H9 (cell line): ENCODE results near the gene SCNN1B. TPM values are rescaled to one million over a fixed set of nuclear protein-coding genes. Genes with fewer than 3 reads are reported as not detected.

Experiments used
- DNase-seq: peaks from one replicate; pipeline ENCODE4 v3.0.0-alpha.2; 2017
- H2AFZ ChIP-seq: one replicate; pipeline ENCODE4 v1.6.1; 2013; ENCODE audit warnings: mild to moderate bottlenecking, low read length, control low read depth, moderate library complexity
- H2AK5ac ChIP-seq: 2 replicates; pipeline ENCODE4 v1.6.1; 2013; ENCODE audit warnings: low read length, control low read depth, mixed read lengths; ENCODE audit not compliant: insufficient read length
- H2BK120ac ChIP-seq: one replicate; pipeline ENCODE4 v1.6.1; 2013; ENCODE audit warnings: low read depth, mild to moderate bottlenecking, low read length, control low read depth, inconsistent platforms; ENCODE audit not compliant: poor library complexity, severe bottlenecking
- H2BK12ac ChIP-seq: 2 replicates; pipeline ENCODE4 v1.6.1; 2013; ENCODE audit warnings: low read length, control low read depth, mixed read lengths, low read depth; ENCODE audit not compliant: insufficient read length
- H2BK15ac ChIP-seq: 2 replicates; pipeline ENCODE4 v1.6.1; 2013; ENCODE audit warnings: low read depth, low read length, control low read depth
- H2BK20ac ChIP-seq: one replicate; pipeline ENCODE4 v1.6.1; 2013; ENCODE audit warnings: low read depth, mild to moderate bottlenecking, low read length, control low read depth, inconsistent platforms; ENCODE audit not compliant: poor library complexity, severe bottlenecking
- H2BK5ac ChIP-seq: 2 replicates; pipeline ENCODE4 v1.6.1; 2013; ENCODE audit warnings: low read length, control low read depth, mixed read lengths; ENCODE audit not compliant: insufficient read length
- H3K14ac ChIP-seq: 2 replicates; pipeline ENCODE4 v1.6.1; 2013; ENCODE audit warnings: low read length, control low read depth; ENCODE audit not compliant: insufficient read depth
- H3K18ac ChIP-seq: 2 replicates; pipeline ENCODE4 v1.6.1; 2013; ENCODE audit warnings: low read depth, mild to moderate bottlenecking, mixed read lengths, low read length, control low read depth; ENCODE audit not compliant: insufficient read length
- H3K23ac ChIP-seq: 2 replicates; pipeline ENCODE4 v1.6.1; 2013; ENCODE audit warnings: low read length, control low read depth, mixed read lengths, low read depth; ENCODE audit not compliant: insufficient read length
- H3K23me2 ChIP-seq: 2 replicates; pipeline ENCODE4 v1.6.1; 2013; ENCODE audit warnings: low read depth, mild to moderate bottlenecking, mixed read lengths, low read length, control low read depth; ENCODE audit not compliant: insufficient read length, poor library complexity, severe bottlenecking
- H3K27ac ChIP-seq: 2 replicates; pipeline ENCODE4 v1.5.1; 2013; ENCODE audit warnings: low read length, control low read depth, mixed read lengths, low read depth; ENCODE audit not compliant: insufficient read length
- H3K27me3 ChIP-seq: 2 replicates; pipeline ENCODE4 v1.6.1; 2013; ENCODE audit warnings: low read length, control low read depth, inconsistent platforms; ENCODE audit not compliant: insufficient read depth
- H3K4ac ChIP-seq: 2 replicates; pipeline ENCODE4 v1.6.1; 2013; ENCODE audit warnings: low read depth, mild to moderate bottlenecking, control low read depth, inconsistent platforms, low read length, moderate library complexity
- H3K4me1 ChIP-seq: 2 replicates; pipeline ENCODE4 v1.6.1; 2013; ENCODE audit warnings: low read length, control low read depth, inconsistent platforms; ENCODE audit not compliant: insufficient read depth
- H3K4me2 ChIP-seq: 2 replicates; pipeline ENCODE4 v1.6.1; 2013; ENCODE audit warnings: low read length, control low read depth, mixed read lengths; ENCODE audit not compliant: insufficient read length, insufficient read depth
- H3K56ac ChIP-seq: 2 replicates; pipeline ENCODE4 v1.6.1; 2013; ENCODE audit warnings: low read depth, mild to moderate bottlenecking, mixed read lengths, low read length, control low read depth; ENCODE audit not compliant: insufficient read length
- H3K79me1 ChIP-seq: 2 replicates; pipeline ENCODE4 v1.6.1; 2013; ENCODE audit warnings: low read depth, mild to moderate bottlenecking, moderate library complexity, low read length, control low read depth, inconsistent platforms; ENCODE audit not compliant: insufficient read depth, poor library complexity, severe bottlenecking
- H3K79me2 ChIP-seq: 2 replicates; pipeline ENCODE4 v1.6.1; 2013; ENCODE audit warnings: low read length, control low read depth, inconsistent platforms; ENCODE audit not compliant: insufficient read depth
- H3K9ac ChIP-seq: 2 replicates; pipeline ENCODE4 v1.6.1; 2013; ENCODE audit warnings: low read length, control low read depth, mixed read lengths; ENCODE audit not compliant: insufficient read length; ENCODE audit errors: extremely low read depth
- H3K9me3 ChIP-seq: one replicate; pipeline ENCODE4 v1.6.1; 2013; ENCODE audit warnings: low read depth, low read length, inconsistent platforms; ENCODE audit not compliant: control insufficient read depth
- H3T11ph ChIP-seq: one replicate; pipeline ENCODE4 v1.6.1; 2013; ENCODE audit warnings: mild to moderate bottlenecking, low read length, control low read depth, inconsistent platforms
- H4K20me1 ChIP-seq: one replicate; pipeline ENCODE4 v1.6.1; 2013; ENCODE audit not compliant: control insufficient read depth, insufficient read length, insufficient read depth
- H4K5ac ChIP-seq: 2 replicates; pipeline ENCODE4 v1.6.1; 2013; ENCODE audit warnings: low read depth, mild to moderate bottlenecking, mixed read lengths, low read length, control low read depth; ENCODE audit not compliant: insufficient read length
- H4K8ac ChIP-seq: replicated peaks from 2 replicates; pipeline ENCODE4 v1.6.1; 2013; ENCODE audit warnings: low read length, control low read depth, mixed read lengths, low read depth; ENCODE audit not compliant: insufficient read length
- H4K91ac ChIP-seq: 2 replicates; pipeline ENCODE4 v1.6.1; 2013; ENCODE audit warnings: low read depth, mild to moderate bottlenecking, moderate library complexity, mixed read lengths, low read length, control low read depth; ENCODE audit not compliant: insufficient read length
- H3K27ac Mint-ChIP-seq, 3 experiments: 2 replicates in 2 of 3; 3 replicates in 1 of 3; pipeline ENCODE4 v1.8.0; 2020 to 2021; ENCODE audit warnings: mixed read lengths in 3 of 3, mild to moderate bottlenecking in 1 of 3, moderate library complexity in 1 of 3
- H3K27me3 Mint-ChIP-seq: 2 replicates; pipeline ENCODE4 v1.8.0; 2021; ENCODE audit warnings: low read depth, mild to moderate bottlenecking, moderate library complexity, mixed read lengths
- H3K36me3 Mint-ChIP-seq, 3 experiments: 2 replicates in 2 of 3; 3 replicates in 1 of 3; pipeline ENCODE4 v1.8.0; 2020 to 2021; ENCODE audit warnings: low read depth in 3 of 3, mixed read lengths in 3 of 3; ENCODE audit not compliant: insufficient read depth in 1 of 3
- H3K4me1 Mint-ChIP-seq, 2 experiments: 2 replicates each; pipeline ENCODE4 v1.8.0; 2020; ENCODE audit warnings: mixed read lengths in 2 of 2
- H3K4me3 Mint-ChIP-seq, 2 experiments: 2 replicates in 1 of 2; 3 replicates in 1 of 2; pipeline ENCODE4 v1.8.0; 2020 to 2021; ENCODE audit warnings: mild to moderate bottlenecking in 2 of 2, mixed read lengths in 2 of 2, moderate library complexity in 1 of 2
- H3K9me3 Mint-ChIP-seq, 2 experiments: 2 replicates in 1 of 2; 3 replicates in 1 of 2; pipeline ENCODE4 v1.8.0; 2020; ENCODE audit warnings: mild to moderate bottlenecking in 2 of 2, mixed read lengths in 2 of 2, moderate library complexity in 1 of 2
- WGBS: extraction: QIAGEN DNeasy Blood & Tissue Kit; methylation state at CpG from one replicate; pipeline ENCODE4 v1.1.7; 2013; ENCODE audit warnings: missing lambda C conversion rate, low lambda C conversion rate, mixed read lengths; ENCODE audit not compliant: insufficient read length; ENCODE audit errors: extremely low coverage; 5-methylcytosine and 5-hydroxymethylcytosine counted together
- total RNA-seq: library from RNA; stranded (reverse); gene quantifications from 2 replicates; pipeline ENCODE4 v1.2.1, GENCODE V29; 2021
- TF ChIP-seq, protein P1 (sequence below): fragments of 200-600 bp; sonication (generic); conservative IDR thresholded peaks from 3 replicates; pipeline ENCODE4 v1.8.0; 2021; ENCODE audit warnings: antibody characterized with exemption, mild to moderate bottlenecking

Gene SCNN1B
- total RNA-seq, 1 experiment from 2014 or later, result 0.11 TPM

DNA sequence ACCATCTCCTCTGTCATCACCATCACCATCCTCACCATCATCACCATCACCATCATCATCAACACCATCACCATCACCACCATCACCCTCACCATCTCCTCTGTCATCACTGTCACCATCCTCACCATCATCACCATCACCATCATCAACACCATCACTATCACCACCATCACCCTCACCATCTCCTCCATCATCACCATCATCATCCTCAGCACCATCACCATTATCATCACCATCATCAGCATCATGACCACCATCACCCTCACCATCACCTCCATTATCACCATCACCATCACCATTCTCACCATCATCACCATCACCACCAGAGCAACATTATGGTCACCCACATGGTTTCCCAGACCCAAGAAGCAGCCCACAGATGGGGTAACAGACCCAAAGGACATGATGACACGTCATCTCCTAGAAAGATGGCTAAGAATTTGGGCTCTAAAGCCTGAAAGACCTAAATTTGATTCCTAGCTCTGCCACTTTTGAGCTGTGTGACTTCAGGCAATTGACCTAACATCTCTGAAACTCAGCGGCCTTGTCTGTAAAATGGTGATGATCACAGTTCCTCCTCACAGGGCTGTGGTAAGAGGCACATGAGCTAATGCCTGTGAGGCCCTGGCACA, 14.6 kb downstream of the SCNN1B start:
- Histone ChIP-seq H3K27me3 (no peaks in the 10 kb centered on the region; the same call in 1 of the 2 replicates), H4K8ac (no peak overlapping the region), H3K4ac (no peak overlapping the region), H3K79me1 (no peaks in the 10 kb centered on the region), H3K27ac (no peak overlapping the region), H2BK20ac (no peak overlapping the region), H3K18ac (no peak overlapping the region), H3K79me2 (no peaks in the 10 kb centered on the region), H2BK5ac (no peak overlapping the region), H3K23me2 (no peaks in the 10 kb centered on the region), H3K9ac (no peak overlapping the region), H3K56ac (no peak overlapping the region), H2BK12ac (no peak overlapping the region), H3K4me2 (no peak overlapping the region), H2AK5ac (no peak overlapping the region), H3K14ac (no peak overlapping the region), H4K91ac (no peak overlapping the region), H3K23ac (no peak overlapping the region), H2BK120ac (no peak overlapping the region), H2AFZ (no peak overlapping the region), H4K5ac (peak overlapping the region; percentile 9), H2BK15ac (no peak overlapping the region), H4K20me1 (no peaks in the 10 kb centered on the region), H3K4me1 (peaks cover 2% of the 10 kb centered on the region; the same call in 1 of the 2 replicates), H3K9me3 (no peaks in the 10 kb centered on the region), H3T11ph (no peak overlapping the region)
- DNase-seq, result no peak
- H3K4me1 Mint-ChIP-seq, result peaks cover 0 to 4% of the 10 kb centered on the region in 2 experiments; a peak in 2 of 4 replicates
- TF ChIP-seq, protein P1, sequence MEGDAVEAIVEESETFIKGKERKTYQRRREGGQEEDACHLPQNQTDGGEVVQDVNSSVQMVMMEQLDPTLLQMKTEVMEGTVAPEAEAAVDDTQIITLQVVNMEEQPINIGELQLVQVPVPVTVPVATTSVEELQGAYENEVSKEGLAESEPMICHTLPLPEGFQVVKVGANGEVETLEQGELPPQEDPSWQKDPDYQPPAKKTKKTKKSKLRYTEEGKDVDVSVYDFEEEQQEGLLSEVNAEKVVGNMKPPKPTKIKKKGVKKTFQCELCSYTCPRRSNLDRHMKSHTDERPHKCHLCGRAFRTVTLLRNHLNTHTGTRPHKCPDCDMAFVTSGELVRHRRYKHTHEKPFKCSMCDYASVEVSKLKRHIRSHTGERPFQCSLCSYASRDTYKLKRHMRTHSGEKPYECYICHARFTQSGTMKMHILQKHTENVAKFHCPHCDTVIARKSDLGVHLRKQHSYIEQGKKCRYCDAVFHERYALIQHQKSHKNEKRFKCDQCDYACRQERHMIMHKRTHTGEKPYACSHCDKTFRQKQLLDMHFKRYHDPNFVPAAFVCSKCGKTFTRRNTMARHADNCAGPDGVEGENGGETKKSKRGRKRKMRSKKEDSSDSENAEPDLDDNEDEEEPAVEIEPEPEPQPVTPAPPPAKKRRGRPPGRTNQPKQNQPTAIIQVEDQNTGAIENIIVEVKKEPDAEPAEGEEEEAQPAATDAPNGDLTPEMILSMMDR, result no peak
- no peak overlapping the region for H3K4me3 Mint-ChIP-seq
- H3K36me3 Mint-ChIP-seq, result no peaks in the 10 kb centered on the region
- no peak overlapping the region for H3K27ac Mint-ChIP-seq
- peaks cover 2% of the 10 kb centered on the region; the same call in 1 of the 2 replicates for H3K27me3 Mint-ChIP-seq
- WGBS, result no CpG with 5 or more reads among the region's 2 CpGs
- H3K9me3 Mint-ChIP-seq, result no peaks in the 10 kb centered on the region
